Activated T-cell treated with anti-CD3 and anti-CD28 coated beads for 48 hours (primary cell): ENCODE data around the gene PPM1M.
"Not testable (repeated sequence)": the region's sequence is repeated elsewhere in the genome, so short reads cannot be mapped to it uniquely, and the experiment has no call there.

Experiments
- DNase-seq: peaks from one replicate; pipeline ENCODE4 v3.0.0-alpha.2; 2020; ENCODE audit warnings: low read depth

The PPM1M gene

DNA sequence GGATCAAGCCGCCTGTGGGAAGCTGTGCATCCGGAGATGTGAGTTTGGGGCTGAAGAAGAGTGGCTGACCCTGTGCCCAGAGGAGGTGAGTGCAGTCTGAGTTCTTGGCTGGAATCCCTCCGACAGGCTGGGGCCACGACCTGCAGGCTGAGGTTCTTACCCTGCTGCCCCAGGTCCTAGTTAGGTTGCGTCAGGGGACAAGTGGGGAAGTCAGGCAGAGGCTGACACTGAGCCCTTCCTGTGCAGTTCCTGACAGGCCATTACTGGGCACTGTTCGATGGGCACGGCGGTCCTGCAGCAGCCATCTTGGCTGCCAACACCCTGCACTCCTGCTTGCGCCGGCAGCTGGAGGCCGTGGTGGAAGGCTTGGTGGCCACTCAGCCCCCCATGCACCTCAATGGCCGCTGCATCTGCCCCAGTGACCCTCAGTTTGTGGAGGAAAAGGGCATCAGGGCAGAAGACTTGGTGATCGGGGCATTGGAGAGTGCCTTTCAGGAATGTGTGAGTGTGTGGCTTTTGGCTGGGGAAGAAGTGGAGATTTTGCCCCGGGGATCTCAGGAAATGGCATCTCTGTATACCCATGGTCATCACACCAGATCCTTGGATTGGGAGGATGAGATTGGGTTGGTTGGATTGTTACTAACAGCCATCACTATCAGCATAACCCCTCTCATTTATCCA lies 1.3 kb downstream of the PPM1M start:
- DNase-seq, result no peak

- no peak for DNase-seq
Measured at GRCh38 chr3:52247409-52248164, 2.0 kb downstream of the PPM1M start.

- DNase-seq, result no peak
Measured at GRCh38 chr3:52248165-52248541, 2.6 kb downstream of the PPM1M start.

- no peak for DNase-seq
Measured at GRCh38 chr3:52248816-52249547, 3.4 kb downstream of the PPM1M start.

GRCh38 chr3:52249683-52250082 lies 4.1 kb downstream of the PPM1M start:
- DNase-seq, result no peak

DNA sequence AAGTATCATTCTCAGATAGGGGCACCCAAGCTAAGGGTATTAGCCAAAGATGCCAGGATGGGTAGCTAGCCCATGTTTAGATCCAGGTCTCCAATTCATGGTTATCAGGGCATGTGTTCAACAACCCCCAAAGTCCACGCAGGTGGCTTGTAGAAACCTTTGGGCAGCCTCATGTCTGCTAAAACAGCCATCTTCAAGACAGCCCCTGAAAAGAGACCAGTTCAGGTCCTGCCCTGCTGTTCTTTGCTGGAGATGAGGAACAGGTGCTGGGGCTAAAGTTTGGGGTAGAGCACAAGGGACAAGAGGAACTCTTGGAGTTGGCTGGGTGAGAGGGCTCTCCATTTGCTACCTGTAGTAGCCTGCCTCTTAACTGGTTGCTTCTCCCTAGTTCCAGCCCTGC lies 4.6 kb downstream of the PPM1M start:
- DNase-seq, result no peak

- peak; percentile 69 for DNase-seq
Measured at GRCh38 chr3:52253314-52254304, 8.1 kb downstream of the PPM1M start.

- no peak for DNase-seq
Measured at GRCh38 chr3:52254608-52255007, 9.0 kb downstream of the PPM1M start.

DNA sequence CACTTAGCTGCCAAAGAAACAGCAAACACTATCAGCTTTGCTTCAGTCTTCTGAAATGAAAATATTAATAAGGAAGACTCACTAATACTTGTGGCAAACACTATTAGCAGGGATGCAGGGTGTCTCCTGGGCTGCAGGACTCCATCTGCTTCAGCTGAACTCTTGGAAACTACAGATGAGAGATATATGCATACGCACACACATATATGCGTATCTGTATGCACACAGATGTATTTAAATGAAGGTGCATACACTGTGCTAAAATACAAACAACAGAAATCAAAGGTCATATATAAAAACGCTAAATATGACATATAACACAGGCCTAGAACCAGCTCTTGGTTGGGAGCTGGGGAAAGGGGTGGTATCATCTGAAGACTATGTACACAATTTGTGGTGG lies 10.6 kb downstream of the PPM1M start:
- no peak for DNase-seq

- DNase-seq, result no peak
Measured at GRCh38 chr3:52256622-52257021, 11.1 kb downstream of the PPM1M start.

- no peak for DNase-seq
Measured at GRCh38 chr3:52257911-52258310, 12.4 kb downstream of the PPM1M start.

- DNase-seq, result no peak
Measured at GRCh38 chr3:52259035-52259434, 13.5 kb downstream of the PPM1M start.

- no peak for DNase-seq
Measured at GRCh38 chr3:52259448-52259847, 13.9 kb downstream of the PPM1M start.

DNA sequence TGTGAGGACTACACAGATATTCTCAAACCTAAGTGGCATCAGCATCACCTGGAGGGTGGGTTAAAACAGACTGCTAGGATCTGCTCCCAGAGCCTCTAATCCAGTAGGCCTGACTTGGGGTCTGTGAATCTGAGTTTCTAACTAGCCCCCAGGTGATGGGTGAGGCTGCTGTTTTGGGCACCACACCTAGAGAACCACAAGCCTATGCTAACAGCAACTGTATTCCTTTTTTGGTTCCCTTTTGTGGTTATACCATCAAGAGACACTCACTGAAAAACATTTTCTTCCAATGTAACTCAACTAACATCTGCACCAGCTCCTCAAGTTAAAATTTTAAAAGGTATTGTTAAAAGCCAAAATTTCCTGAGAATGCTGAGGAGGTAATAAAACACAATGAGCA lies 16.9 kb downstream of the PPM1M start:
- DNase-seq, result no peak

DNA sequence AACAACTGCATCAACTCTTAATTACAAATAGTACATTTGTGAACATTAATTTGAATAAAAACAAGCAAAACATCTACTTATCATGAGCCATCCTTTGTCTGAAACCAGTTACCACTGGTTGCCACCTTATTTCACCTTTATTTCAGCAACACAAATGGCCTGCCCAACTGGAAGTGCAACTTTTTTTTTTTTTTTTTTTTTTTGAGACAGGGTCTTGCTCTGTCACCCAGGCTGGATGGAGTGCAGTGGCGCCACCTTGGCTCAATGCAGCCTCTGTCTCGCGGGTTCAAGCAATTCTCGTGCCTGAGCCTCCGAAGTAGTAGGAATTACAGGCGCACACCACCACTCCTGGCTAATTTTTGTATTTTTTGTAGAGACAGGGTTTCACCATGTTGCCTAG lies 19.8 kb downstream of the PPM1M start:
- no peak for DNase-seq

- peak; percentile 36 for DNase-seq
Measured at GRCh38 chr3:52268036-52268435, 22.5 kb downstream of the PPM1M start.

GRCh38 chr3:52269776-52270175 lies 24.2 kb downstream of the PPM1M start:
- no peak for DNase-seq

DNA sequence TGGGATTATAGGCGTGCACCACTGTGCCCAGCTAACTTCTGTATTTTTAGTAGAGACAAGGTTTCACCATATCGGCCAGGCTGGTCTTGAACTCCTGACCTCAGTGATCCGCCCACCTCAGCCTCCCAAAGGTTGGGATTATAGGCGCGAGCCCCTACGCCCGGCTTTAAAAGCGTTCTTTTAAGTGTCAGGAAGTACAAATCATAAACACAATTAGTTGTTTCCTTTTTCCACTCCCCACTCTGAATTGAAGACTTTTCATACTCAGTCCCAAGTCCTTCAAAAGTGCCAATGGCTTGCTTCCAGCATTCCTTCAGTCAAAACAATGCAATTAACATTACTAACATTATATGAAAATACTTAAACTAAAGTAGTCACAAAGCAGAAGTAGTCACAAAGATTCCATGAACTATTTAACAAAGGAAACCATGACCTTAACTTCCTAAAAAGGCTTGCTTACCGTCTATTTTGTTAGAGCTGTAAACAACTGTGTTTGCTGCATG lies 24.7 kb downstream of the PPM1M start:
- DNase-seq, result no peak

DNA sequence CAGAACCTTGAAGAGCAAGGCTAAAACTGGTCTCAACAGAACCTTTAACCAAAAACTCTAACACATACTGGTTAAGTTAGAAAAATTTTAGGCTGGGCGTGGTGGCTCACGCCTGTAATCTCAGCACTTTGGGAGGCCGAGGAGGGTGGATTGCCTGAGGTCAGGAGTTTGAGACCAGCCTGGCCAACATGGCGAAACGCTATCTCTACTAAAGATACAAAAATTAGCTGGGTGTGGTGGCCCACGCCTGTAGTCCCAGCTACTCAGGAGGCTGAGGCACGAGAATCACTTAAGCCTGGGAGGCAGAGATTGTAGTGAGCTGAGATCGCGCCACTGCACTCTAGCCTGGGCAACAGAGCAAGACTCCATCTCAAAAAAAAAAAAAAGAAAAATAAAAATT lies 26.6 kb downstream of the PPM1M start:
- DNase-seq, result not testable (repeated sequence)

DNA sequence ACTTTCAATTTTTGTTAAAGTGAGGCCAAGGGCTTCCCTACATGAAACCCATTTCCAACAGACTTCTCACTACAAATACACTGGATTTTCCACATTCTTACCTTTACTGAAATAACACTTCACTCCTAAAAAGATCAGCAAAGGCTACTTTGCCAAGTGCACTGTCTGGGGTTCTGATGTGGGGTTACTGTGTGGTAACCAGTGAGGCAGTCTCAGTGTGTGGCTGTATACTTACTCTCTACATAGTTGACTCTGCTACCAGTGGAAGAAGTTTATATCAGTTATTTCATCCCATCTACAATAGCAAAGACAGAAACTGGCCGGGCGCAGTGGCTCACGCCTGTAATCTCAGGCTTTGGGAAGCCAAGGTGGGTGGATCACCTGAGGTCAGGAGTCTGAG lies 27.3 kb downstream of the PPM1M start:
- DNase-seq, result no peak

- DNase-seq, result not testable (repeated sequence)
Measured at GRCh38 chr3:52274781-52275180, 29.2 kb downstream of the PPM1M start.
